Lower lobe of right lung (tissue), 2 donors: ENCODE data around the gene SPATA31C1. TPM values are rescaled to one million over a fixed set of nuclear protein-coding genes. Genes with fewer than 3 reads are reported as not detected.
"Not testable (repeated sequence)": the region's sequence is repeated elsewhere in the genome, so short reads cannot be mapped to it uniquely, and the experiment has no call there.

Experiments used
- ATAC-seq, 2 donors: fragments of 200-7000 bp; cut with Tn5 transposase; one replicate each; pipeline ENCODE4 v1.9.1; 2020 to 2022; ENCODE audit warnings: mild to moderate bottlenecking in 2 of 2, moderate library complexity in 2 of 2
- DNase-seq: peaks from one replicate; pipeline ENCODE4 v3.0.0-alpha.2; 2020
- H3K27ac ChIP-seq: fragments of 200-600 bp; one replicate; pipeline ENCODE4 v1.8.0; 2022
- H3K27me3 ChIP-seq: fragments of 200-600 bp; one replicate; pipeline ENCODE4 v1.8.0; 2022; ENCODE audit warnings: low read depth
- H3K36me3 ChIP-seq: fragments of 200-600 bp; one replicate; pipeline ENCODE4 v1.8.0; 2022; ENCODE audit warnings: mild to moderate bottlenecking
- H3K4me1 ChIP-seq: fragments of 200-600 bp; one replicate; pipeline ENCODE4 v1.8.0; 2022
- H3K4me3 ChIP-seq: fragments of 200-600 bp; one replicate; pipeline ENCODE4 v1.8.0; 2022; ENCODE audit warnings: mild to moderate bottlenecking
- H3K9me3 ChIP-seq: fragments of 200-600 bp; one replicate; pipeline ENCODE4 v1.8.0; 2022
- CTCF ChIP-seq: fragments of 200-600 bp; IDR thresholded peaks from one replicate; pipeline ENCODE4 v1.8.0; 2022; ENCODE audit warnings: antibody characterized with exemption, mild to moderate bottlenecking
- intact Hi-C: fragments of 100-400 bp; cut with DNase I; formaldehyde crosslinking; loops from one replicate; pipeline ENCODE4 v1.11.0; 2022
- total RNA-seq: library from RNA; stranded (reverse); fragmentation: NEBNext Ultra II Directional; extraction: Animal tissue kit (Norgen Biotek cat#: 25700); gene quantifications from one replicate; pipeline ENCODE4 v1.2.1, GENCODE V29; 2021
- donor health status: DM: no; HTN: yes; CAD: no; lungs with severe emphysema.

Gene SPATA31C1
- total RNA-seq, 1 donor from 2014 or later = not detected

DNA sequence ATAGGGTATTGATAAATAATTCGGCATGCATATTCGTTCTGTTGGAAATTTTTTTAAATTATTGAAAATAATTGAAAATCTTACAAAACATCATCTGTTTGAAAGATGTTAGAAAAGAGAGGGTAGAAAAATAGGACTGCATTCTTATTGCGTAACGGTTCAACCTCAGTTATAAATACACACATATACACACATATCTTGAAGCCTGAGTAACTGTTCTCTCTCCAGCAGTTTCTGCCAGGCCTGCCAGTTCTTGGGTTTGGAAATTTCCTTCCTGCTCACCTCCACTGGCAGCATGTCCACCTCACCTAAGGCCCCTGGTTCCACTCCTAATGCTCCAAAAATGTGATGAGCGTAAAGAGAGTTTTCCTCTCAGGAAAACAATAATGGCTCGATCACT, 26.0 kb upstream of the SPATA31C1 start:
- DNase-seq (no peak), ATAC-seq (no peak)
- TF ChIP-seq CTCF = no peak
- Histone ChIP-seq H3K4me3 (no peak overlapping the region), H3K9me3 (no peaks in the 10 kb centered on the region), H3K27me3 (no peaks in the 10 kb centered on the region), H3K27ac (no peak overlapping the region), H3K4me1 (no peaks in the 10 kb centered on the region), H3K36me3 (no peaks in the 10 kb centered on the region)
- intact Hi-C loops = no loop called here

DNA sequence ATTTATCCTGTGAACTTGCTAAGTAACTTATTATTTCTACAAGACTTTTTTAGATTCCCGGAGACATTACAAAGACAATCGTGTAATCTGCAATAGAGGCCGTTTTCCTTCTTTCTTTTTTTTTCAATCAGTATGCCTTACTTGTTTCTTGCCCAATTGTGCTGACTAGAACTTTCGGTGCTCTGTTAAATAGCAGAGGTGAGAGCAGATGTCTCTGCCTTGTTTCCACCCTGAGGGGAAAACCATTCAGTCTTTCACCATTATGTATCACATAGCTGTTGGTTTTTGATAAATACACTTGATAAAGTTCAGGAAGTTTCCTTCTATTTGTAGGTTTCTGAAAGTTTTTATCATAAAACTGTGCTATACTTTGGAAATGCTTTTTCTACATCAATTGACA, 24.8 kb upstream of the SPATA31C1 start:
- DNase-seq (no peak), ATAC-seq (no peak)
- Histone ChIP-seq H3K9me3 (no peaks in the 10 kb centered on the region), H3K27ac (no peak overlapping the region), H3K27me3 (no peaks in the 10 kb centered on the region), H3K4me3 (no peak overlapping the region), H3K4me1 (no peaks in the 10 kb centered on the region), H3K36me3 (no peaks in the 10 kb centered on the region)
- intact Hi-C loops = no loop called here
- no peak for TF ChIP-seq CTCF

DNA sequence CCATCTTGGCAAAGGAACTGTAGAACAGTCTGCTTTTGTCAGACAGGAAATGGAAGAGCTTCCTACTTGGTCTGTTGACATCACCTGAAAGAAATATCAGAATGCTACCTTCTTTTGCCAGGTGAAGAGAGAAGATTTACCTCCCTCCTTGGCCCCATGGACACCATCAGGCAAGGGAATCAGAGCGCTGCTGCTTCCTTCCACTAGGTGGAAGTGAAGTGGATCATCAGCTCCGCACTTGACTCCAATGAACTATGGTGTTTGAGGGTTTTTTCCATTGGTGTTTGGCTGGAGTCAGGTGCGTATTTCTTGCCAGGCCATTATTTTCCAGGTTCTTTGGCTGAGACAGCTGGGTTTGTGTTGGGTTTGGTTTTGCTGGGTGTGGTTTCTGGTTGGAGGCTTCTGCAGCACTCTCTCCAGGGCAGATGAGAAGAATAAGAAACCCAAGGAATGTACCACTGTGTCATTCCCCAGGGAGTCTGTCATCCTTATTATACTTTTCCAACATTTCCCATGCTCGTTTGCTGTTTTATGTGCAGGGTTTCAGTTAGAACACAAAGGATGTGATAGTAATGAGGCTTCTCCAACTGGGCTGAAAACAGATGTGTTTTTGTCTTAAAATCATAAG, 22.6 kb upstream of the SPATA31C1 start:
- Histone ChIP-seq H3K27ac (no peak overlapping the region), H3K36me3 (no peaks in the 10 kb centered on the region), H3K4me1 (no peaks in the 10 kb centered on the region), H3K27me3 (no peaks in the 10 kb centered on the region), H3K9me3 (no peaks in the 10 kb centered on the region), H3K4me3 (no peak overlapping the region)
- TF ChIP-seq CTCF = no peak
- intact Hi-C loops = no loop called here
- no peak for DNase-seq
- no peak for ATAC-seq

GRCh38 chr9:87896891-87897290, 20.9 kb upstream of the SPATA31C1 start:
- no peaks in the 10 kb centered on the region for H3K9me3 ChIP-seq
- ATAC-seq = no peak
- H3K4me1 ChIP-seq = no peaks in the 10 kb centered on the region
- no peak for DNase-seq
- H3K4me3 ChIP-seq = no peak overlapping the region
- intact Hi-C loops = no loop called here
- H3K36me3 ChIP-seq = no peaks in the 10 kb centered on the region
- H3K27ac ChIP-seq = no peak overlapping the region
- TF ChIP-seq CTCF = no peak
- H3K27me3 ChIP-seq = no peaks in the 10 kb centered on the region

DNA sequence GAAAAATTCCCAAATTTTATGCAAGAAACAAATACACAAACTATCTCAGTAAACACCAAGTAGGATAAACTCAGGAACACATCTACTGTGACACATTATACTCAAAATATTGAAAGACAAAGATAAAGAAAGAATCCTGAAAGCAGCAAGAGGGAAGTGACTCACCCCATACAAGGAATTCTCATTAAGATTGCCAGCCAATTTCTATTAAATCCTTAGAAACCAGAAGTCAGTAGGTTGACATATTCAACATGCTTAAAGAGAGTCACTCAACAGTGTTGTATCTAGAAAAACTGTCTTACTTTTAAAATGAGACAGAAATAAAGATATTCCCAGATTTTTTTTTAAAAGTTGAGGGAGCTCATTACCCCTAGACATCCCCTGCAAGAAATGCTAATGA, 19.6 kb upstream of the SPATA31C1 start:
- H3K27me3 ChIP-seq = no peaks in the 10 kb centered on the region
- no peak overlapping the region for H3K4me3 ChIP-seq
- H3K4me1 ChIP-seq = no peaks in the 10 kb centered on the region
- ATAC-seq (no peak), DNase-seq (no peak)
- H3K36me3 ChIP-seq = no peaks in the 10 kb centered on the region
- no peaks in the 10 kb centered on the region for H3K9me3 ChIP-seq
- intact Hi-C loops = no loop called here
- no peak for TF ChIP-seq CTCF
- no peak overlapping the region for H3K27ac ChIP-seq

- H3K4me3 ChIP-seq, H3K27ac ChIP-seq, H3K36me3 ChIP-seq, DNase-seq, H3K9me3 ChIP-seq, H3K4me1 ChIP-seq, ATAC-seq, H3K27me3 ChIP-seq, intact Hi-C loops: not testable (repeated sequence)
These were observed 15.4 kb upstream of the SPATA31C1 start for GRCh38 chr9:87902371-87902770.
